Skin of body (tissue), 2 donors: ENCODE results near the gene ASTN1. TPM values are rescaled to one million over a fixed set of nuclear protein-coding genes. Genes with fewer than 3 reads are reported as not detected.

ENCODE experiments used
- DNase-seq: peaks from one replicate; lab custom pipeline; 2025; lab: John Stamatoyannopoulos, UW
- total RNA-seq: library from RNA; depleted of rRNA; stranded (reverse); fragments of >200 nt; gene quantifications from one replicate; pipeline ENCODE4 v1.2.3, GENCODE V29; 2014

Gene ASTN1
- total RNA-seq, 1 donor from 2014 or later: 2.4 TPM

- no peak for DNase-seq
These were observed 600 bp downstream of the ASTN1 start for GRCh38 chr1:177163844-177164379.

- no peak for DNase-seq
These were observed 2.3 kb downstream of the ASTN1 start for GRCh38 chr1:177162243-177162642.

GRCh38 chr1:177146499-177146898, 18.0 kb downstream of the ASTN1 start:
- no peak for DNase-seq

GRCh38 chr1:177145106-177146070, 19.1 kb downstream of the ASTN1 start:
- DNase-seq: no peak

- no peak for DNase-seq
These were observed 21.7 kb downstream of the ASTN1 start for GRCh38 chr1:177142791-177143271.

- DNase-seq: no peak
These were observed 22.5 kb downstream of the ASTN1 start for GRCh38 chr1:177142010-177142409.

- no peak for DNase-seq
These were observed 26.2 kb downstream of the ASTN1 start for GRCh38 chr1:177138347-177138746.

- no peak for DNase-seq
These were observed 26.7 kb downstream of the ASTN1 start for GRCh38 chr1:177137814-177138213.

- DNase-seq: no peak
These were observed 29.3 kb downstream of the ASTN1 start for GRCh38 chr1:177135250-177135649.

- no peak for DNase-seq
These were observed 30.5 kb downstream of the ASTN1 start for GRCh38 chr1:177133977-177134538.

GRCh38 chr1:177132141-177132540, 32.4 kb downstream of the ASTN1 start:
- DNase-seq: no peak

GRCh38 chr1:177131723-177132122, 32.8 kb downstream of the ASTN1 start:
- no peak for DNase-seq

GRCh38 chr1:177130451-177130945, 34.0 kb downstream of the ASTN1 start:
- DNase-seq: no peak

- DNase-seq: no peak
These were observed 35.7 kb downstream of the ASTN1 start for GRCh38 chr1:177128665-177129281.

GRCh38 chr1:177126267-177126666, 38.2 kb downstream of the ASTN1 start:
- DNase-seq: no peak

GRCh38 chr1:177124577-177125278, 39.8 kb downstream of the ASTN1 start:
- DNase-seq: no peak

GRCh38 chr1:177122461-177123251, 41.9 kb downstream of the ASTN1 start:
- no peak for DNase-seq

- no peak for DNase-seq
These were observed 45.2 kb downstream of the ASTN1 start for GRCh38 chr1:177119311-177119710.

GRCh38 chr1:177118901-177119300, 45.6 kb downstream of the ASTN1 start:
- DNase-seq: no peak

- DNase-seq: no peak
These were observed 47.6 kb downstream of the ASTN1 start for GRCh38 chr1:177116941-177117340.
